Memory B cell (primary cell): ENCODE results near the gene PODXL2.
"Not testable (repeated sequence)": the region's sequence is repeated elsewhere in the genome, so short reads cannot be mapped to it uniquely, and the experiment has no call there.

Experiments
- ATAC-seq: fragments of 150-1000 bp; cut with Tn5 transposase; 2 replicates; pipeline ENCODE4 v1.10.0; 2021; ENCODE audit warnings: low read depth, mild to moderate bottlenecking, moderate library complexity
- DNase-seq, 2 donors: peaks; one replicate each; pipeline ENCODE4 v3.0.0; 2022; ENCODE audit warnings: low spot score in 2 of 2
- H3K27ac Mint-ChIP-seq: one replicate; pipeline ENCODE4 v1.8.0; 2022; ENCODE audit warnings: mild to moderate bottlenecking, moderate library complexity, mixed read lengths
- H3K27me3 Mint-ChIP-seq: one replicate; pipeline ENCODE4 v1.8.0; 2022; ENCODE audit warnings: mixed read lengths
- H3K36me3 Mint-ChIP-seq: one replicate; pipeline ENCODE4 v1.8.0; 2022; ENCODE audit warnings: mild to moderate bottlenecking, mixed read lengths
- H3K4me1 Mint-ChIP-seq: one replicate; pipeline ENCODE4 v1.8.0; 2022; ENCODE audit warnings: mixed read lengths
- H3K4me3 Mint-ChIP-seq: one replicate; pipeline ENCODE4 v1.8.0; 2022; ENCODE audit warnings: mild to moderate bottlenecking, moderate library complexity, mixed read lengths
- H3K9me3 Mint-ChIP-seq: one replicate; pipeline ENCODE4 v1.8.0; 2022; ENCODE audit warnings: mixed read lengths

The PODXL2 gene

DNA sequence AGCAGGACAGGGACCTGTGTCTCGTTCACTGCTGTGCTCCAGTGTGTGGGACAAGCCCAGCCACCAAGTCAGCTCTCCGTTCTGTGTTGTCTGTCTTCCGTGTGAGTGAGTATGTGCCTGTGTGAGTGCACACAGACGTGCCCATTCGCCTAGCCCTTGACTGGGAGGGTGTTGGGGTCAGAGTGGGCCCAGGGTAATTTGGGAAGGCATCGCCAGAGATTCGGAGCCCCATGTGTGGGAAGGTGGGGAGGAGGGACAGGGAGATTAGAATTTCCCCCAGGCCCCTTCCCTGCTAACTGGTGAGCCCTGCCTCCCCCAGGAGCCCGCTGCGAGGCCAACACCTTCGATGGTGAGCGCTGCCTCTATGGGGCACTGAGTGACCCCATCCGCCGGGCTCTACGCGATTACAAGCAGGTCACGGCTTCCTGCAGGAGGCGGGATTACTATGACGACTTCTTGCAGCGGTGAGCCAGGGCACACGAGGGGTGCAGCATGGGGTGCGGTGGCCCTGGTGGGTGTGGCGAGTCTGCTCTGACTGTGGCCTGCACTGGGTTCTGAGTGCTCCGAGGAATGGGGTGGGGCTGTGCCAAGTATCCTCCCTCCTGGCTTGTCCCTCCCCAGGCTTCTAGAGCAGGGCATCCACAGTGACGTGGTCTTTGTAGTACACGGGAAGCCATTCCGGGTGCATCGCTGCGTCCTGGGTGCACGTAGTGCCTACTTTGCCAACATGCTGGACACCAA is 46.8 kb downstream of the PODXL2 start:
- Mint-ChIP-seq H3K4me1 (peaks cover 31% of the 10 kb centered on the region), H3K36me3 (peaks cover 12% of the 10 kb centered on the region), H3K27me3 (no peaks in the 10 kb centered on the region), H3K4me3 (no peak overlapping the region), H3K27ac (no peak overlapping the region), H3K9me3 (no peaks in the 10 kb centered on the region)
- no peak for ATAC-seq
- DNase-seq, result no peak

DNA sequence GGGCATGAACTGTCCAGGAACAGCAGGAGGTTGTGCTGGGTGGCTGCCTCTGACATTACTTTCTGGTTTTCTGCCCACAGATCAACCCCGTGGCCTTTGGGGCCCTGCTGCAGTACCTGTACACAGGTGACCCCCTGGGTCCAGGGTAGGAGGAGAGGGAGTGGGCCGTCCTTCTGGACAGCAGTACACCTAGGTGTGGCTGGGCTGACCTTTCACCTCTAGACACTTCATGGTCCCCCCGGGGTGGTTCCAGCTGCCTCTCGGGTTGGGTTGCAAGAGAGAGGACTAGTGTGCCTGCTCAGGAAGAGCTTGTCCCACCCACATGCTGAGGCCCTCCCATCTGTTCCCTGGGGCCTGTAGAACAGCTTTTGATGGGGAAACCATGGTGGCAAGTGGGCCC is 47.5 kb downstream of the PODXL2 start:
- peaks cover 12% of the 10 kb centered on the region for H3K36me3 Mint-ChIP-seq
- no peak overlapping the region for H3K4me3 Mint-ChIP-seq
- H3K9me3 Mint-ChIP-seq, result no peaks in the 10 kb centered on the region
- no peak overlapping the region for H3K27ac Mint-ChIP-seq
- peaks cover 33% of the 10 kb centered on the region for H3K4me1 Mint-ChIP-seq
- ATAC-seq, result no peak
- no peaks in the 10 kb centered on the region for H3K27me3 Mint-ChIP-seq
- no peak for DNase-seq

DNA sequence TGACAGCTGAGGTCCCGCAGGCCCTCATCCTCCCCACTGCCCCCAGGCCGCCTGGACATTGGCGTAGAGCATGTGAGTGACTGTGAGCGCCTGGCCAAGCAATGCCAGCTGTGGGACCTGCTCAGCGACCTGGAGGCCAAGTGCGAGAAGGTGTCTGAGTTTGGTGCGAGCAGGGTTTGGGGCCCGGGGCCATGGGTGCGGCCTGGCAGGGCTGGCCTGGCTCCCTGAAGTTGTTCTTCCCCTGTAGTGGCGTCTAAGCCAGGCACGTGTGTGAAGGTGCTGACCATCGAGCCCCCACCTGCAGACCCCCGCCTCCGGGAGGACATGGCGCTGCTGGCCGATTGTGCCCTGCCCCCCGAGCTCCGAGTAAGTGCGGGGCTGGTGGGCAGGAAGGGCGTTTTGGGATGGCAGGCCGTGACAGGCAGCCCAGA is 48.0 kb downstream of the PODXL2 start:
- peaks cover 34% of the 10 kb centered on the region for H3K4me1 Mint-ChIP-seq
- no peak overlapping the region for H3K4me3 Mint-ChIP-seq
- ATAC-seq (no peak), DNase-seq (no peak)
- no peaks in the 10 kb centered on the region for H3K9me3 Mint-ChIP-seq
- peaks cover 12% of the 10 kb centered on the region for H3K36me3 Mint-ChIP-seq
- no peak overlapping the region for H3K27ac Mint-ChIP-seq
- H3K27me3 Mint-ChIP-seq, result no peaks in the 10 kb centered on the region

DNA sequence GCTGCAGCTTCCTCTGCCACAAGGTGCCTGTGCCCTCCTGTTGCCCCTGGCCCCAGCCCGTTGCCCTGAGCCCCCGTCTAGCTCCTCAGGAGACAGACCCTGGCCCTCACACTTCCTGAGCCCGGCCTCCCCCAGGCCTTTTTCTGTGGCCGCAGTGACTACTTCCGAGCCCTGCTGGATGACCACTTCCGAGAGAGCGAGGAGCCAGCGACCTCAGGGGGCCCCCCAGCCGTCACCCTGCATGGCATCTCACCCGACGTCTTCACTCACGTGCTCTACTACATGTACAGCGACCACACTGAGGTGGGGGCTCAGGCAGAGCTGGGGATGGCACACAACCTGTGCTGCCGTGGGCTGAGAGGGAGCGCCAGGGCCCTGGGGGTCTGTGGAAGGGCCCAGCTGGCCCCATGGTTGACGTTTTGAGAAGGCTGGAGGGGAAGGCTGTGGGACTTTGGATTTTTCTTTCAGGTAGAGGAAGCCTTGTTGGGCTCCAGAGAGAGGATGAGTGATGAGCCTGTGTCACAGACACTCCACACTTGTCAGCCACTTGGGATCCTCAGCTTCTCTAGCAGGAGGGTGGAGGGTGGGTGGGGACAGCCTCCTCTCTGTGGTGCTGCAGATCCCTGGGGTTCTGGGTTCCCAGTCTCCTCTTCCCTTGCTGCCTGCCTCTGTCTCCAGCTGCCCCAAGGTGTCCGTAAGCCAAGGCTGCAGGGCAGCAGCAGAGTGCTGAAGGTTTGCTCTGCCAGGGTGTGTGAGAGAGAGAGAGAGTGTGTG is 48.7 kb downstream of the PODXL2 start:
- H3K4me1 Mint-ChIP-seq, result peaks cover 34% of the 10 kb centered on the region
- H3K9me3 Mint-ChIP-seq, result peaks cover 2% of the 10 kb centered on the region
- H3K27ac Mint-ChIP-seq, result no peak overlapping the region
- no peak for DNase-seq
- H3K36me3 Mint-ChIP-seq, result peaks cover 14% of the 10 kb centered on the region
- no peak for ATAC-seq
- no peaks in the 10 kb centered on the region for H3K27me3 Mint-ChIP-seq
- no peak overlapping the region for H3K4me3 Mint-ChIP-seq

DNA sequence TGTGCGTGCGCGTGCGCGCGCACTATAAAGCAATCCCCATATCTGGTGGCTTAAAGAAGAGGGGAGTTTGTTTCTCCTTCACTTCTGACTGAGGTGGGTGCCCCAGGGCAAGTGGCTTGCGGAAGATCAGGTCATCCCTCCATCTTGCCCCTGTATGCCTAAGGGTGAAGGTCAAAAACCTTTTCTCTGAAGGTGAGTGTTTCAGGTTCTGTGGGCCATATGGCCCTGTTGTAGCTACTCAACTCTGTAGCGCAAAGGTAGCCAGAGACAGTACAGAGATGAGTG is 49.3 kb downstream of the PODXL2 start:
- Mint-ChIP-seq H3K27ac (no peak overlapping the region), H3K4me1 (peaks cover 34% of the 10 kb centered on the region), H3K36me3 (peaks cover 14% of the 10 kb centered on the region), H3K4me3 (no peak overlapping the region), H3K9me3 (peaks cover 2% of the 10 kb centered on the region), H3K27me3 (no peaks in the 10 kb centered on the region)
- DNase-seq, result no peak
- ATAC-seq, result no peak

DNA sequence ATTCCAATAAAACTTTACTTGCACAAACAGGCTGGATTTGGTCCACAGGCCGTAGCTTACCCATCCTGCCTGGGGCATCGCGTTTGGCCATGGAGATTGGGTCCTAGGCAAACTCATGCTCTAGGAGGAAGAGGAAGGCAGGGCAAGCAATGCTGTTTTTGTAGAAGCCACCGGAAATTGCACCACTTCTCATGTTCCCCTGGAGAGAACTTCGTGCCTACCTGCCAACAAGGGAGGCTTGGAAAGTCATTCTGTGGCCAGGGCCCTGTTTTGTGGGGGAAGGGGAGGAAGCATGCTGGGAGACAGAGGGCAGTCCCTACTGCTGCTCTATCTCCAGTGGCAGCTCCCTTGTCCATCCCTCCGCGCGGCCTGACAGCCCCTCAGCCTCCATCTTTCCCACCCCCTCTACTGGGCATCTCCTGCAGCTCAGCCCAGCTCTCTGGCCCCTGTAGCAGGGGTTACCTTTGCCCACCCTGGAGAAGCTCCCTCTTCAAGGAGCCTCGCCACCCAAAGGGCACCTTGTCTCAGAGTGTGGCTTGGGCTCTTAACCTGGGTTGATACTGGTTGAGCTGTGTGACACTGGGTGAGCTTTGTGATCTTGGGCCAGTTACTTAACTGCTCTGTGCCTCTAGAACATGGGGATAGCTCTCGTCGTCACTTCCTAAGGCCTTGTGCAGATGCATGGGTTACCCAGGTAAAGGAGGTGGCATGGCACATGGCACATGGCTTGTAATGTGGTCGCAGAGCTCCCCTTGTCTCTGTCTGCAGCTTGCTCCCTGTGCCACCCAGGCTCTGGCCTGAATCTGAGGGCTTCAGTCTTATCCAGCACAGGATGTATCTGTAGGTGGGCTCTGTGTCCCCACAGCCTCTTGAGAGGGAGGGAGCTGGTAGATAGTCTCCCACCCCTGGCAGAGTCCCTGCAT is 49.9 kb downstream of the PODXL2 start:
- Mint-ChIP-seq H3K4me3 (no peak overlapping the region), H3K36me3 (peaks cover 14% of the 10 kb centered on the region), H3K9me3 (peaks cover 2% of the 10 kb centered on the region), H3K27me3 (no peaks in the 10 kb centered on the region), H3K27ac (no peak overlapping the region), H3K4me1 (peaks cover 31% of the 10 kb centered on the region)
- ATAC-seq (no peak), DNase-seq (no peak)

DNA sequence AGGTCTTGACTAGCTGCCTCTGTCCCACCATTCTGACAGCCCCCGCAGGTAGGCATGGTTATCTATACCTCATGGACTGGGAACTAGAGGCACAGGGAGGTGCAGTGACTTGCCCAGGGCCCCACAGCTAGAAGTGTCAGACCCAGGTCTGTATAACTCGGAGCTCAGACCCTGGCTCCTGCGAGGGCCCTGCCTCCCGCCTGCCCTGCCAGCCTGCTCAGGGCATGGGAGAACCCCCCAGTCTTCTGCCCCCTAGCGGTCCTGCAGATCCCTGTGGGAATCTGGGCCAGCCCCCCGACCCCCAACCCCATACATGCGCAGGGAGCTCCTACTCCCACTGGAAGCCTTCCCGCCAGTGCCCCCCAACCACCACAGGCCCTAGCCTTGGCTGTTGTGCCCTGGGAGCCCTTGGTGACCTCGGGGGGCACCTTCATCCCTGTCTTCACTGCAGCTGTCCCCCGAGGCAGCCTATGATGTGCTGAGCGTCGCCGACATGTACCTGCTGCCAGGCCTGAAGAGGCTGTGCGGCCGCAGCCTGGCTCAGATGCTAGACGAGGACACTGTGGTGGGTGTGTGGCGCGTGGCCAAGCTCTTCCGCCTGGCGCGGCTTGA is 50.7 kb downstream of the PODXL2 start:
- ATAC-seq, result no peak
- Mint-ChIP-seq H3K27me3 (no peaks in the 10 kb centered on the region), H3K9me3 (peaks cover 2% of the 10 kb centered on the region), H3K27ac (no peak overlapping the region), H3K4me1 (peaks cover 24% of the 10 kb centered on the region), H3K4me3 (no peak overlapping the region), H3K36me3 (peaks cover 14% of the 10 kb centered on the region)
- DNase-seq, result no peak

DNA sequence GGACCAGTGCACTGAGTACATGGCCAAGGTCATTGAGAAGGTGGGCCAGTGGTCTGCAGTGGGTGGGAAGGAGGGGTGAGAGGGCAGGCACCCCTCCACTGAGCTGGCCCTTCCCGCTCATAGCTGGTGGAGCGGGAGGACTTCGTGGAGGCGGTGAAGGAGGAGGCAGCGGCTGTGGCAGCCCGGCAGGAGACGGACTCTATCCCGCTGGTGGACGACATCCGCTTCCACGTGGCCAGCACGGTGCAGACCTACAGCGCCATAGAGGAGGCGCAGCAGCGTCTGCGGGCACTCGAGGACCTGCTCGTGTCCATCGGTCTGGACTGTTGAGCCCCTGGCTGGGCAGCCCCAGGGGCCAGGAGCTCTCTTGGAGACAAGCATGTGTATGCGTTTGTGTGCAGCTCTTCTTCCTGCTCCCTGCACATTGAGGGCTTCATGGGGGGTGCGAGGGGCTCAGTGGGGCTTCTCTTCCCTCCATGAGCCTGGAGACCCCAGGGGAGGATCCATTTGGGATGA is 51.2 kb downstream of the PODXL2 start:
- no peak for ATAC-seq
- H3K27ac Mint-ChIP-seq, result no peak overlapping the region
- H3K4me1 Mint-ChIP-seq, result peaks cover 20% of the 10 kb centered on the region
- H3K27me3 Mint-ChIP-seq, result no peaks in the 10 kb centered on the region
- no peak for DNase-seq
- peaks cover 2% of the 10 kb centered on the region for H3K9me3 Mint-ChIP-seq
- peaks cover 12% of the 10 kb centered on the region for H3K36me3 Mint-ChIP-seq
- H3K4me3 Mint-ChIP-seq, result no peak overlapping the region

DNA sequence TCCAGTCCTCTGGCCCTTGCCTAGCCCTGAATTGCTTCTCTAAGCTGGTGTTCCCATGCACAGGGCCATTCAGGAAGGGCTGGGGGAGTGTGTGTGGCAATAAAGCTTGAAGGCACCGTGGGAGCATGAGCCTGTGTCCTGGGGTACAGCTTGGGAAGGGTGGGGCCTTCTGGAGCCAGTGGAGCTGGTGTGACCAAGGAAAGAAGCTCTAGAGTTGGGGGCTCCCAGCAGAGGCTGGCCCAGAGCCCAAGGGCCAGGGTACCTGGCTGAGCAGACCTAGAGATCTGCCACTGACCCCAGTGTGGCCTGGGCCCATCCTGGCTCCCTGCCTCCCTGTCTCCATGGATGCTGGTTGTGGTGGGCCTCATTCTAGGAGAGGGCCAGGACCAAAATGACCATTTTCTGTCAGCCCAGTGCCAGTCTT is 51.8 kb downstream of the PODXL2 start:
- peak overlapping the region; percentile 13 for H3K27ac Mint-ChIP-seq
- no peak for DNase-seq
- H3K4me1 Mint-ChIP-seq, result peaks cover 16% of the 10 kb centered on the region
- peaks cover 12% of the 10 kb centered on the region for H3K36me3 Mint-ChIP-seq
- H3K4me3 Mint-ChIP-seq, result no peak overlapping the region
- H3K27me3 Mint-ChIP-seq, result no peaks in the 10 kb centered on the region
- ATAC-seq, result no peak
- H3K9me3 Mint-ChIP-seq, result peaks cover 2% of the 10 kb centered on the region

DNA sequence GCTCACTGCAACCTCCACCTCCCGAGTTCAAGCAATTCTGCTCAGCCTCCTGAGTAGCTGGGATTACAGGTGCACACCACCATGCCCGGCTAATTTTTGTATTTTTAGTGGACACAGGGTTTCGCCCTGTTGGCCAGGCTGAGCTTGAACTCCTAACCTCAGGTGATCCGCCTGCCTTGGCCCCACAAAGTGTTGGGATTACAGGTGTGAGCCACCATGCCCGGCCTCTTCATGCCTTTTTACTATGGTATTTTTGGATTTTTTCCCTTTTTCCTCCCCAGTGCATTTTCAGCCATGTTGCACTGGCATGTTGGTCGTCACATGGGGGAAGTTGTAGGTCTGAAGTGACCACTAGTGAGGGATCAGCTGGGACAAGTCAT is 53.2 kb downstream of the PODXL2 start:
- not testable (repeated sequence) for H3K27me3 Mint-ChIP-seq, DNase-seq, H3K27ac Mint-ChIP-seq

DNA sequence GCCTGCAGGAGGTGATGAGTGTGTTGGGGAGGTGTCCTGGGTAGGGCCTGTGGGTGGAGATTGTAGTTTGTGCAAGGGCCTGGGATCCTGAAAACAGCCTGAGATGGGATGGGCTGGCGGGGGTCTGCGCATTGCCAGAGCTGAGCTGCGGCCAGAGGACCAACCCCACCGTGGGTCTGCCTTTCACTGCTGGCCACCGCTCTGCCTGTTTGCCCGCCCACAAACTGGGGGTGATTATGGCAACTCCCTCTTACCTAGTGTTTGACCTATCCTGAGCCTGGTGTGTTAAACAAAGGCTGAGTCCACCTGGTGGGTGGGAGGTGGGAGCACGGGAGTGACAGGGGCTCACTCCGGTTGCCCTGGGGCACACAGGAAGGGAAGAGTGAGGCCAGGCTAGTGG is 53.6 kb downstream of the PODXL2 start:
- Mint-ChIP-seq H3K27ac (no peak overlapping the region), H3K4me3 (no peak overlapping the region), H3K27me3 (no peaks in the 10 kb centered on the region), H3K36me3 (peaks cover 6% of the 10 kb centered on the region), H3K4me1 (peaks cover 12% of the 10 kb centered on the region), H3K9me3 (peaks cover 2% of the 10 kb centered on the region)
- no peak for ATAC-seq
- DNase-seq, result no peak

More for the DNA sequence above, 53.2 kb downstream of the PODXL2 start:
- H3K9me3 Mint-ChIP-seq, H3K36me3 Mint-ChIP-seq, ATAC-seq, H3K4me3 Mint-ChIP-seq: not testable (repeated sequence)
- peaks cover 12% of the 10 kb centered on the region for H3K4me1 Mint-ChIP-seq

DNA sequence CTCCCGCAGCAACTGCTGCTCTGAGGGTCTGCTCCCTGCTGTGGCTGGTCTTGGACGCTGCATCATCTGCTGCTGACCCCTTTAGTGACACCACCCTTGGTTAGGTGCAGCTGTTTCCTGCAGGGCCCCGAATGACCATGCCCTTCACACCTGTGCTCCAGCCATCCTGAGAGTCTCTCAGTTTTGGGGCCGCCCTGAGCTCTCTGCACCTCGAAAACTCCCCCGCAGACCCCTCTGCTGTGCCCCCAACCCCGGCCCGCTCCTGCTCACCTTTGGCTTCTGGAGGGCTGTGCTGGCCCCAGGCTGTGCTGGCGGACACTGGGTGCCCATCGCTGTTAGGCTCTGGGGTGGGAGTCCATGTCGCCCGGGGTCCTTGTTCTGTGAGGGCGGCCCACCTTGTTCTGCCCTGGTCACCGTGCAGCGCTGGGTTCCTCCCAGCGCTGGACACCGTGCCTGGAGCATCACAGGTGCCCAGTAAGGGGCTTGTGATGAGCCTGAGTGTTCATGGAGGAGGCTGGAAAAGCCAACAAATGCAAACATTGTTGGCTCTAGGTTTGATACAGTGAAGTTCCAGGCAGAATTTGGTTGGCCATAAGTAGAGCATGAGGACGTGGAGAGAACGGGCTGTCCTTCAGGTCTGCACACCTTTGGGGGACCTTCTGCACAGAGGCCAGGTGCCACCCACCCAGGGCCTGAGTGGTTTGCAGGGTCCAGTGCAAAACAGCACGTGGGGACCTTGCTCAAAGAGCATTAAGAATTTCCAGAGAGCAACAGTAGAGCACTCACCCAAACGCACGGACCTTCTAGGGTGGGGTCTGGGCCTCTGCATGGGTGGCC is 56.1 kb downstream of the PODXL2 start:
- DNase-seq, result no peak
- no peak overlapping the region for H3K27ac Mint-ChIP-seq
- H3K36me3 Mint-ChIP-seq, result peaks cover 2% of the 10 kb centered on the region
- peaks cover 2% of the 10 kb centered on the region for H3K9me3 Mint-ChIP-seq
- peaks cover 10% of the 10 kb centered on the region for H3K4me1 Mint-ChIP-seq
- no peak overlapping the region for H3K4me3 Mint-ChIP-seq
- H3K27me3 Mint-ChIP-seq, result no peaks in the 10 kb centered on the region
- peak; percentile 50 for ATAC-seq
